DMS 273 (cell line): Measurements from ENCODE around the gene ZSCAN21.

Source experiments
- DNase-seq: peaks from one replicate; lab custom pipeline; 2025; ENCODE audit not compliant: unreplicated experiment; lab: John Stamatoyannopoulos, UW

Gene ZSCAN21

DNA sequence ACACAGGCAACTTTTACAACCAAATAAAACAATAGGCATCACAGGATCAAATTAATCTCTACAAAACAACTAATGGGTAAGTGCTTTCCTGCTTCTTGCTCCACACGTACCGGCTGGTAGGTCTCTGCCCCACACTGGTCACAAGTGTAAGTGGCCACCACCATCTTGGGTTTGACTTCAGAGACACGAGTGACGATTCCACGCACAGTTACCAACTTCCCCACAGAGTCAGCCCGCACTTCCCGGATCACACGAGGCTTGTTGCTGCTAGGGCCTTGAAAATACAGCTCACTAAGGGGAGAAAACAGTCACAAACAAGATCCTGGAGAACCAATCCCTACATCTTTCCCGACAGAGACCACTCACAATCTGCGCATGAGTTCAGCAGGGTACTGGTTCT lies 49.3 kb downstream of the ZSCAN21 start:
- DNase-seq: no peak

GRCh38 chr7:100099452-100099851 lies 49.9 kb downstream of the ZSCAN21 start:
- no peak for DNase-seq

DNA sequence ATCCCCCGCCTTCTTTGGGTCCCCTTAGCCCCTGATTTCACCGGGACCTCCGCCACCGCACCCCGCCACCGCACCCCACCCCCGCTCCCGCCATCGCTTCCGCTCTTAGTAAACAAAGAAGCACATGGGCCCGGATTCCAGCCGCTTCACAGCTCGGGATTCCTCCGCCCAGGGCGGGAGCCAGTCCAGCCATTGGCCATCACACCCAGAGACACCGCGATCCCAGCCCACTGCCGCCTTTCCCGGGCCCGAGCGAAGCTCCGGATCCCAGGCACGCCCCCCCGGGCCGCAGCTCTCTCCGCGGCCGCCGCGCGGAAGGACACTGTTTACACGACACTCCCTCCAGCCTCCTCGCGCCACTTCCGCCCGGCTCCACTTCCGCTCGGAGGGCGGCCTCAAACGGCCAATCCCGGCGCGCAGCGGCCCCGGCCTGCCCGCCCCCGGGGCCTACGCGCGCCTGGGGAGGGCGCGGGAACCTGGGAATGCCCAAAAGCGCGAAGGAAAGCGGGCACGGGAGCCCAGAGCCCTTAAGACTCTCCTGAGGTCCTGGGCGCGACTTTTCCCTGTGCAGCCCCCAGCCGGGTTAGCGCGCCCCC lies 50.9 kb downstream of the ZSCAN21 start:
- DNase-seq: peak; percentile 99

- peak; percentile 100 for DNase-seq
These were observed 51.7 kb downstream of the ZSCAN21 start, which contains the start of the genes AP4M1 and MCM7 for GRCh38 chr7:100101016-100101862. Gene AP4M1, plus strand, starts transcription at chr7:100101643. Its CDS starts 72 bp downstream, at chr7:100101715. Gene MCM7, minus strand, starts transcription at chr7:100101397. Its CDS starts 103 bp downstream, at chr7:100101294.

GRCh38 chr7:100102950-100103840 lies 53.6 kb downstream of the ZSCAN21 start:
- DNase-seq: no peak

DNA sequence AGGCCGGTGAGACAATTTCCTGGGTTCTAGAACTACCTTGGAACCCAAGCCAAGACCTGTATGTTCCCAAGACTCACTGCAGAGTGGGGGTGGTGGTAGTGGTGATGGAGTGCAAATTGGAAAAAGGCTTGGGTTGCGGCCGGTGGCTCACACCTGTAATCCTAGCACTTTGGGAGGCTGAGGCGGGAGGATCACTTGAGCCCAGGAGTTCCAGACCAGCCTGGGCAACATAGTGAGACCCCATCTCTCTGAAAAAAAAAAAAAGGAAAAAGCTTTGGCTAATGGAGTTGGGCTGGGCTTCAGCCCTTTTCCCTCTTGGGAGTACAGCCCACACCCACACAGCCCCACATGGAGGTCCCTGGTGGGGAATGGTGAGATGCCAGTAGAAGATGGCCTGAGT lies 56.0 kb downstream of the ZSCAN21 start:
- no peak for DNase-seq

DNA sequence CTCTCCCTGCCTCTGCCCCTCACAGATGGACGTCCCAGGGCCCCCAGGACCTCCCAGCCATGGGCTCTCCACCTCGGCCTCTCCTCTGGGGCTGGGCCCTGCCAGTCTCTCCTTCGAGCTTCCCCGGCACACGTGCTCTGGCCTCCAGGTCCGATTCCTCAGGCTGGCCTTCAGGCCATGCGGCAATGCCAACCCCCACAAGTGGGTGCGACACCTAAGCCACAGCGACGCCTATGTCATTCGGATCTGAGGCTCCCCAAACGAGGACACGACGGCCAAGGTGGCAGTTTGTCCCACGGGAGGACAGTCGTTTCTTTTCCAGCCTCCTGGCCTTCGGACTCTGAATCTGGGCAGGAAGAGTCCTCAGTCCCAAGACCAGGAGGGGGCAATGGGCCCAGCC lies 57.1 kb downstream of the ZSCAN21 start:
- no peak for DNase-seq

GRCh38 chr7:100107125-100107737 lies 57.7 kb downstream of the ZSCAN21 start:
- no peak for DNase-seq

DNA sequence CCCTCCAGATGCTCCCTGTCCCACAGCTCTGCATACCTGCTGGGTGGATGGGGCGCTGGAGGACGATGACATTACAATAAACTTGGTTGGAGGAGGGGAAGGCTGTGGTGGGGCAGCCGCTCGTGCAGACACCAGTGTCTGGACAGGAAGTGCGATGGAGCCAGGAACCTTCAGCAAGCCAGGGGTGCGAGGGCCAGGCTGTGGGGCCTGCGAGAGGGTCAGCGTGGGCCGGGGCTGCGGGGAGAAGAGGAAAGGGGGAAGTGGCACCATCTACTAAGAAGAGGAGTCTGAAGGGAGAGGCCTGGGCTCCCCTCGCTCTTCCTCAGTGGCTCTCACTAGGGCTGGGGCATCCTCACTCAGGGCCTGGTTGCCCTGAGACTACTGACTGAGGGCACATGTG lies 58.3 kb downstream of the ZSCAN21 start:
- no peak for DNase-seq

DNA sequence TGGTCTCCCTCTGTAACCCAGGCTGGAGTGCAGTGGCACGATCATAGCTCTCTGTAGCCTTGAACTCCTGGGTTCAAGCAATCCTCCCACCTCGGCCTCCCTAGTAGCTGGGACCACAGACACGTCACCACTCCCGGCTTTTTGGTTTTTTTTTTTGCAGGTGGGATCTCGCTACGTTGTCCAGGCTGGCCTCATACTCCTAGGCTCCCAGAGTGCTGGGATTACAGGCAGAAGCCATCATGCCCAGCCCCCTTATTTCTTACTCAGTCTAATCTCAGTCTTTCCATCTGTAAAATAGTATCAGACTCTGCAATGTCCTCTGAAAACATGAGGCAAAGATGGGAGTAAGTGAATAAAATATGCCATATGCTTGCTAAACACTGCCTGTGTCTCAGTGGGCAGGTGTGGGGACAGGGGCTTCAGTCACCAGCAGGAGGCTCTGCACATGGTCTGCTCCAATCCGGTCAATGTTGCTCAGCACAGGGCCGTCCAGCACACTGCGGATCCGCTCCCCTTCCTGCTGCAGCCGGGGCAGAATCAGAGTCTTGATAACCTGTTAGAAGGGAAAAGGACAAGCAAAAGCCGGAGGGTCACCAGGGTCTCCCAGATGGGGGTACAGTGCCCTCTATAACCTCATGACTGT lies 60.1 kb downstream of the ZSCAN21 start:
- DNase-seq: no peak

DNA sequence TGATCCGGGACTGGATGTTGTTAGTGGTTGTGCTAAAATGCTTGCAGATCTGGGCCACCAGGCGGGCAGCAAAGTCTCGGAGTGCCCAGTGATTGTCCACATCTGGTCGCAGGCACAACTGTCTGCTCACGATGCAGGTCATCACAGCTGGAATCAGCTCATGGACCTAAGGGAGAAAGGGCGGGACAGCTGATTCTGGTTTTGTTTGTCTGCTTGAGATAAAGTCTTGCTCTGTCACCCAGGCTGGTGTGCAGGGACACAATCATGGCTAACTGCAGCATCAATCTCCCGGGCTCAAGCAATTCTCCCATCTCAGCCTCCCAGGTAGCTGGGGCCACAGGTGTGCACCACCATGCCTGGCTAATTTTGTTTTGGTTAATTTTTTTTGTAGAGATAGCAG lies 61.6 kb downstream of the ZSCAN21 start:
- DNase-seq: no peak

DNA sequence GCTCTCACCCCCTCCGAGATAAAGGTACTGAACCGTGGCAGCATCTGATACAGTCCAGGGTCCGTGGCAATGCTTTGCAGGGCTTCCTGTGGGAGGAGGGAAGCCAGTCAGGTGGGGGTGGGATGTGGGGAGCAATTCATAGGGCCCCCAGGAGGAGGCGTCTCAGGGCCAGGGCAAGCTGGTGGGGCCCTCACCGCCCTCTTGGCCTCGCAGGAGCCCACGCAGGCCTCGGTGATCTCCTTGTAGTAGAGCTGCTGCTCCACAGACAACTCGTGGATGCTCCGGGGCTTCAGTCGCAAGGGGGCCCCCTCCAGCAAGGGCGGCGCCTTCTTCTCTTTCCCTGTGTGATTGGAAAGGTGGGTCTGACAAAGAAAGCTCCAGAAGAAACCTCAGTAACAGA lies 62.3 kb downstream of the ZSCAN21 start:
- DNase-seq: no peak
